ENCODE results near the gene RETN.
"Not testable (repeated sequence)": the region's sequence is repeated elsewhere in the genome, so short reads cannot be mapped to it uniquely, and the experiment has no call there.

The RETN gene

GRCh38 chr19:7637374-7638256 is 31.2 kb upstream of the RETN start:
- in situ Hi-C loops (cut with MboI; ENCODE audit: low sequenced_read_pairs) = no loop called here

GRCh38 chr19:7638802-7639465 is 29.9 kb upstream of the RETN start:
- in situ Hi-C loops (cut with MboI; ENCODE audit: low sequenced_read_pairs) = no loop called here

- in situ Hi-C loops (cut with MboI; ENCODE audit: low sequenced_read_pairs) = no loop called here
Observed at GRCh38 chr19:7639863-7640348, 28.9 kb upstream of the RETN start.

GRCh38 chr19:7640803-7641202 is 28.0 kb upstream of the RETN start:
- in situ Hi-C loops (cut with MboI; ENCODE audit: low sequenced_read_pairs) = no loop called here

GRCh38 chr19:7641290-7642276 is 27.3 kb upstream of the RETN start:
- in situ Hi-C loops (cut with MboI; ENCODE audit: low sequenced_read_pairs) = no loop called here

GRCh38 chr19:7642295-7643030 is 26.4 kb upstream of the RETN start:
- in situ Hi-C loops (cut with MboI; ENCODE audit: low sequenced_read_pairs) = no loop called here

GRCh38 chr19:7643031-7643415 is 25.8 kb upstream of the RETN start:
- in situ Hi-C loops (cut with MboI; ENCODE audit: low sequenced_read_pairs) = no loop called here

- in situ Hi-C loops (cut with MboI; ENCODE audit: low sequenced_read_pairs) = not testable (repeated sequence)
Observed at GRCh38 chr19:7643629-7644549, 25.0 kb upstream of the RETN start.

- in situ Hi-C loops (cut with MboI; ENCODE audit: low sequenced_read_pairs) = no loop called here
Observed at GRCh38 chr19:7644550-7644877, 24.3 kb upstream of the RETN start.

- in situ Hi-C loops (cut with MboI; ENCODE audit: low sequenced_read_pairs) = no loop called here
Observed at GRCh38 chr19:7645163-7645562, 23.7 kb upstream of the RETN start.

GRCh38 chr19:7645656-7646425 is 23.0 kb upstream of the RETN start:
- in situ Hi-C loops (cut with MboI; ENCODE audit: low sequenced_read_pairs) = no loop called here

GRCh38 chr19:7646426-7646700 is 22.5 kb upstream of the RETN start:
- in situ Hi-C loops (cut with MboI; ENCODE audit: low sequenced_read_pairs) = no loop called here

- in situ Hi-C loops (cut with MboI; ENCODE audit: low sequenced_read_pairs) = no loop called here
Observed at GRCh38 chr19:7647156-7647555, 21.7 kb upstream of the RETN start.

GRCh38 chr19:7648265-7649014 is 20.4 kb upstream of the RETN start:
- in situ Hi-C loops (cut with MboI; ENCODE audit: low sequenced_read_pairs) = no loop called here

GRCh38 chr19:7650148-7650547 is 18.7 kb upstream of the RETN start:
- in situ Hi-C loops (cut with MboI; ENCODE audit: low sequenced_read_pairs) = no loop called here

GRCh38 chr19:7652061-7652641 is 16.7 kb upstream of the RETN start:
- in situ Hi-C loops (cut with MboI; ENCODE audit: low sequenced_read_pairs) = no loop called here

- in situ Hi-C loops (cut with MboI; ENCODE audit: low sequenced_read_pairs) = no loop called here
Observed at GRCh38 chr19:7654401-7654800, 14.4 kb upstream of the RETN start.

- in situ Hi-C loops (cut with MboI; ENCODE audit: low sequenced_read_pairs) = no loop called here
Observed at GRCh38 chr19:7655581-7655980, 13.3 kb upstream of the RETN start.
